ENCODE measurements around the gene SUPT16H. TPM values are rescaled to one million over a fixed set of nuclear protein-coding genes. Genes with fewer than 3 reads are reported as not detected.

SUPT16H gene
- total and polyA plus RNA-seq, 2 of the 13 experiments (the other 11 are each of a cell fraction or from before 2014, with no cell fraction given), result 77.5 to 230 TPM

GRCh38 chr14:21308479-21309237 is 75.2 kb downstream of the SUPT16H start (continued):
- TF ChIP-seq ZBTB33 (CRISPR knock-in tag; IDR thresholded peaks at IDR 0.05), result no peak
- no peak for TF ChIP-seq ZC3H4 (CRISPR knock-in tag; IDR thresholded peaks at IDR 0.05; ENCODE audit: borderline replicate concordance)
- no peak for TF ChIP-seq ZNF589 (CRISPR knock-in tag; conservative IDR thresholded peaks at IDR 0.05)
- no peak for TF ChIP-seq ZNF550 (CRISPR knock-in tag; IDR thresholded peaks at IDR 0.05; ENCODE audit: borderline replicate concordance)
- no peak for TF ChIP-seq TERF1 (CRISPR knock-in tag; IDR thresholded peaks at IDR 0.05)
- TF ChIP-seq ZMYM2 (CRISPR knock-in tag; IDR thresholded peaks at IDR 0.05), result no peak
- peak; percentile 65 for TF ChIP-seq ZNF280D (CRISPR knock-in tag; IDR thresholded peaks at IDR 0.05)
- TF ChIP-seq ELF1 (CRISPR knock-in tag; IDR thresholded peaks at IDR 0.05), result 0 out of 2 replicates have a peak, but pooled peaks have one; percentile 12
- peak; percentile 44; the same call in 1 of the 2 replicates for TF ChIP-seq TBX2 (CRISPR knock-in tag; IDR thresholded peaks at IDR 0.05; ENCODE audit: borderline replicate concordance)
- 0 out of 2 replicates have a peak, but pooled peaks have one; percentile 27 for TF ChIP-seq ZNF451 (CRISPR knock-in tag; IDR thresholded peaks at IDR 0.05)
- TF ChIP-seq TBX3 (IDR thresholded peaks at IDR 0.05; ENCODE audit: borderline replicate concordance), result no peak
- peak; percentile 24; the same call in 1 of the 2 replicates for TF ChIP-seq NFIC (IDR thresholded peaks at IDR 0.05; ENCODE audit: low read length)
- TF ChIP-seq SP140L (CRISPR knock-in tag; IDR thresholded peaks at IDR 0.05; ENCODE audit: borderline replicate concordance), result no peak
- TF ChIP-seq NFIB (CRISPR knock-in tag; IDR thresholded peaks at IDR 0.05; ENCODE audit: borderline replicate concordance), result no peak
- 0 out of 2 replicates have a peak, but pooled peaks have one; percentile 77 for TF ChIP-seq ZFP36L2 (CRISPR knock-in tag; IDR thresholded peaks at IDR 0.05)
- peak; percentile 83; the same call in 1 of the 2 replicates for TF ChIP-seq ESRRA (CRISPR knock-in tag; IDR thresholded peaks at IDR 0.05; ENCODE audit: low read depth)
- no peak for TF ChIP-seq ZNF615 (CRISPR knock-in tag; IDR thresholded peaks at IDR 0.05; ENCODE audit: borderline replicate concordance)
- peak; percentile 68; the same call in 1 of the 2 replicates for TF ChIP-seq ZNF788 (CRISPR knock-in tag; IDR thresholded peaks at IDR 0.05; ENCODE audit: borderline replicate concordance)
- no peak for TF ChIP-seq DDIT3 (CRISPR knock-in tag; IDR thresholded peaks at IDR 0.05)
- peak; percentile 71; the same call in 1 of the 2 replicates for TF ChIP-seq IRF9 (CRISPR knock-in tag; IDR thresholded peaks at IDR 0.05; ENCODE audit: borderline replicate concordance)
- TF ChIP-seq SMAD9 (CRISPR knock-in tag; IDR thresholded peaks at IDR 0.05), result no peak
- peak; percentile 49; the same call in 1 of the 2 replicates for TF ChIP-seq ZSCAN25 (CRISPR knock-in tag; IDR thresholded peaks at IDR 0.05)

All from HepG2 (cell line).